ENCODE results near the gene CAPN14. TPM values are rescaled to one million over a fixed set of nuclear protein-coding genes. Genes with fewer than 3 reads are reported as not detected.

Gene CAPN14
- total RNA-seq, 1 experiment from 2014 or later = not detected

DNA sequence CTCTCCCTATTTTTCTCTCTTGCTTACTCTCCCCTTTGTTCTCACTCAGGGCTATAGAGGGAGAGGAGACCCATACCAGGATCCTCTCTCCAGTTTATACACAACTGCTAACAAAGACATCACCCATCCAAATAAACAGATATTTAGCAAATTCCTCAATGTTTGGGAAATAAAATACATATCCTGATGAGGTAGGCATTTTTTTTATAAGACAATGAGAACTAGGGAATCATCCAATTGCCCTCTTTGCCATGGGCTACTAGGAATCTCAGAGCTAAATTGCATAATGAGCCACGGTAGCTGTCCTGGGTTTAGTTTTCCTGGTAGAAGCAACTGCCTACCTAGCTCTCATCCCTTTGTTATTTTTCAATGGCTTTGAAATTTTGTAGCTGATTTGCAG lies 27.1 kb downstream of the CAPN14 start:
- TF ChIP-seq, protein P1, sequence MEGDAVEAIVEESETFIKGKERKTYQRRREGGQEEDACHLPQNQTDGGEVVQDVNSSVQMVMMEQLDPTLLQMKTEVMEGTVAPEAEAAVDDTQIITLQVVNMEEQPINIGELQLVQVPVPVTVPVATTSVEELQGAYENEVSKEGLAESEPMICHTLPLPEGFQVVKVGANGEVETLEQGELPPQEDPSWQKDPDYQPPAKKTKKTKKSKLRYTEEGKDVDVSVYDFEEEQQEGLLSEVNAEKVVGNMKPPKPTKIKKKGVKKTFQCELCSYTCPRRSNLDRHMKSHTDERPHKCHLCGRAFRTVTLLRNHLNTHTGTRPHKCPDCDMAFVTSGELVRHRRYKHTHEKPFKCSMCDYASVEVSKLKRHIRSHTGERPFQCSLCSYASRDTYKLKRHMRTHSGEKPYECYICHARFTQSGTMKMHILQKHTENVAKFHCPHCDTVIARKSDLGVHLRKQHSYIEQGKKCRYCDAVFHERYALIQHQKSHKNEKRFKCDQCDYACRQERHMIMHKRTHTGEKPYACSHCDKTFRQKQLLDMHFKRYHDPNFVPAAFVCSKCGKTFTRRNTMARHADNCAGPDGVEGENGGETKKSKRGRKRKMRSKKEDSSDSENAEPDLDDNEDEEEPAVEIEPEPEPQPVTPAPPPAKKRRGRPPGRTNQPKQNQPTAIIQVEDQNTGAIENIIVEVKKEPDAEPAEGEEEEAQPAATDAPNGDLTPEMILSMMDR (conservative IDR thresholded peaks at IDR 0.05; ENCODE audit: low read depth, low read length) = no peak
- TF ChIP-seq EZH2phosphoT487 (IDR thresholded peaks at IDR 0.05; ENCODE audit: borderline replicate concordance, low read length) (no peak), EZH2 (IDR thresholded peaks at IDR 0.05; ENCODE audit: low read length, unreplicated experiment) (no peak)
- ChIA-PET CTCF (no interaction called here), POLR2A (ENCODE audit: unreplicated experiment) (no interaction called here)
- no peaks in the 10 kb centered on the region for H3K79me2 ChIP-seq (ENCODE audit: low read length)
- H3K36me3 ChIP-seq (ENCODE audit: low read depth, low read length) = no peaks in the 10 kb centered on the region
- no peaks in the 10 kb centered on the region for H4K20me1 ChIP-seq (ENCODE audit: low read length)
- H3K4me3 ChIP-seq (ENCODE audit: low read length) = no peak overlapping the region
- DNase-seq = no peak
- no peak overlapping the region for H2AFZ ChIP-seq (ENCODE audit: low read length)
- no peak overlapping the region for H3K4me2 ChIP-seq (ENCODE audit: low read length)
- no peaks in the 10 kb centered on the region for H3K4me1 ChIP-seq (ENCODE audit: insufficient read depth, low read length)
- peaks cover 10% of the 10 kb centered on the region; the same call in 1 of the 2 replicates for H3K27me3 ChIP-seq (ENCODE audit: low read length)
- BruUV-seq (replicated peaks) = no TSS peak
- no peaks in the 10 kb centered on the region for H3K9me3 ChIP-seq (ENCODE audit: low read length)
- H3F3A ChIP-seq (ENCODE audit: low read length, unreplicated experiment) = no peaks in the 10 kb centered on the region
- no peak for ATAC-seq
- H3K9ac ChIP-seq (ENCODE audit: low read length) = no peak overlapping the region
- no peaks in the 10 kb centered on the region for H3K9me2 ChIP-seq (replicated peaks; ENCODE audit: low read length)
- H3K27ac ChIP-seq (ENCODE audit: low read length) = no peak overlapping the region
- intact Hi-C loops (cut with micrococcal nuclease) = no loop called here

GRCh38 chr2:31189141-31189540 lies 28.2 kb downstream of the CAPN14 start:
- Histone ChIP-seq H3K79me2 (ENCODE audit: low read length) (no peaks in the 10 kb centered on the region), H2AFZ (ENCODE audit: low read length) (no peak overlapping the region), H3K4me3 (ENCODE audit: low read length) (no peak overlapping the region), H3K36me3 (ENCODE audit: low read depth, low read length) (no peaks in the 10 kb centered on the region), H3K4me1 (ENCODE audit: insufficient read depth, low read length) (no peaks in the 10 kb centered on the region), H3F3A (ENCODE audit: low read length, unreplicated experiment) (no peaks in the 10 kb centered on the region), H3K4me2 (ENCODE audit: low read length) (no peak overlapping the region), H3K9me2 (replicated peaks; ENCODE audit: low read length) (no peaks in the 10 kb centered on the region), H3K27ac (ENCODE audit: low read length) (no peak overlapping the region), H3K9me3 (ENCODE audit: low read length) (no peaks in the 10 kb centered on the region), H3K9ac (ENCODE audit: low read length) (no peak overlapping the region), H4K20me1 (ENCODE audit: low read length) (no peaks in the 10 kb centered on the region), H3K27me3 (ENCODE audit: low read length) (peaks cover 10% of the 10 kb centered on the region; the same call in 1 of the 2 replicates)
- BruUV-seq (replicated peaks) = no TSS peak
- ChIA-PET POLR2A (ENCODE audit: unreplicated experiment) (no interaction called here), CTCF (no interaction called here)
- TF ChIP-seq EZH2 (IDR thresholded peaks at IDR 0.05; ENCODE audit: low read length, unreplicated experiment) (no peak), EZH2phosphoT487 (IDR thresholded peaks at IDR 0.05; ENCODE audit: borderline replicate concordance, low read length) (no peak)
- TF ChIP-seq, protein P1 (conservative IDR thresholded peaks at IDR 0.05; ENCODE audit: low read depth, low read length) = no peak
- intact Hi-C loops (cut with micrococcal nuclease) = no loop called here
- no peak for ATAC-seq
- DNase-seq = no peak

DNA sequence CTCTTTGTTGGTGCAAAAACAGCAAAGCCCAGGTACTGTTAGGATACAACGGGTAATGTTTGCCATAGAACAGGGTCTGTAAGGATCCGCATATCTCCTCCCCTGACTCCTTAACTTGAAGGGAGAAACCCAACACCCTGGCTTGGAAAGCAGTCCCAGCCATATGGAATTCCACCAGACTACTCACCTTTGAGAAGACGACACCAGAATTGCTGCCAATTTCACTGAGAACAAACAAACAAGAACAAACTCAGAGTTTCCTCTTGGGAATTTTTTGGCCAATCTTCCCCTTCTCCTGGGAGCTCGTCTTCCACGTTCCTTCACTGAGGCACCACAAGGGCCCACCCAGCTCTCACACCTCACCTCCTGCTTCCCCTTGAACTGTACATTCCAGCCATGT lies 29.2 kb downstream of the CAPN14 start:
- no peak for DNase-seq
- no peaks in the 10 kb centered on the region for H4K20me1 ChIP-seq (ENCODE audit: low read length)
- H3K4me3 ChIP-seq (ENCODE audit: low read length) = no peak overlapping the region
- H3F3A ChIP-seq (ENCODE audit: low read length, unreplicated experiment) = no peaks in the 10 kb centered on the region
- ChIA-PET CTCF (no interaction called here), POLR2A (ENCODE audit: unreplicated experiment) (no interaction called here)
- no peaks in the 10 kb centered on the region for H3K9me2 ChIP-seq (replicated peaks; ENCODE audit: low read length)
- ATAC-seq = no peak
- intact Hi-C loops (cut with micrococcal nuclease) = no loop called here
- H3K9me3 ChIP-seq (ENCODE audit: low read length) = no peaks in the 10 kb centered on the region
- H3K27me3 ChIP-seq (ENCODE audit: low read length) = peaks cover 10% of the 10 kb centered on the region; the same call in 1 of the 2 replicates
- no peak overlapping the region for H3K4me2 ChIP-seq (ENCODE audit: low read length)
- H3K9ac ChIP-seq (ENCODE audit: low read length) = no peak overlapping the region
- H3K79me2 ChIP-seq (ENCODE audit: low read length) = no peaks in the 10 kb centered on the region
- H3K4me1 ChIP-seq (ENCODE audit: insufficient read depth, low read length) = no peaks in the 10 kb centered on the region
- H2AFZ ChIP-seq (ENCODE audit: low read length) = no peak overlapping the region
- TF ChIP-seq EZH2 (IDR thresholded peaks at IDR 0.05; ENCODE audit: low read length, unreplicated experiment) (no peak), EZH2phosphoT487 (IDR thresholded peaks at IDR 0.05; ENCODE audit: borderline replicate concordance, low read length) (no peak)
- TF ChIP-seq, protein P1 (conservative IDR thresholded peaks at IDR 0.05; ENCODE audit: low read depth, low read length) = no peak
- H3K36me3 ChIP-seq (ENCODE audit: low read depth, low read length) = no peaks in the 10 kb centered on the region
- no peak overlapping the region for H3K27ac ChIP-seq (ENCODE audit: low read length)
- BruUV-seq (replicated peaks) = no TSS peak

Data from PC-3 (cell line).